Naive thymus-derived CD4-positive, alpha-beta T cell (primary cell): ENCODE results near the gene MLLT10. TPM values are rescaled to one million over a fixed set of nuclear protein-coding genes. Genes with fewer than 3 reads are reported as not detected.

Source experiments
- ATAC-seq: fragments of 150-1000 bp; cut with Tn5 transposase; 2 replicates; pipeline ENCODE4 v1.10.0; 2021; ENCODE audit warnings: mild to moderate bottlenecking, moderate library complexity
- CTCF ChIA-PET: fragments of 350-600 bp; sonication (Branson Sonifier 250); formaldehyde crosslinking; loops from one replicate; lab custom pipeline; 2021; ENCODE audit warnings: antibody characterized with exemption; lab: Charles Lee
- POLR2A ChIA-PET: fragments of 350-600 bp; sonication (Branson Sonifier 250); formaldehyde crosslinking; loops from one replicate; lab custom pipeline; 2021; ENCODE audit warnings: antibody characterized with exemption, inconsistent platforms; lab: Charles Lee
- DNase-seq, 9 donors: peaks; one replicate each; pipeline versions ENCODE4 v3.0.0 to v3.0.0-alpha.2; 2020 to 2022; ENCODE audit warnings: mixed read lengths in 1 of 9
- H3K27ac ChIP-seq: one replicate; pipeline ENCODE4 v1.7.0; 2013; ENCODE audit warnings: mild to moderate bottlenecking, low read depth, low read length, moderate library complexity
- H3K27me3 ChIP-seq, 2 donors: one replicate each; pipeline ENCODE4 v1.7.0; 2013; ENCODE audit warnings: low read length in 2 of 2, mild to moderate bottlenecking in 2 of 2, moderate library complexity in 2 of 2; ENCODE audit not compliant: control insufficient read depth in 2 of 2, insufficient read depth in 2 of 2
- H3K36me3 ChIP-seq, 3 experiments: 1 replicate in 2 of 3; 2 replicates in 1 of 3; pipeline ENCODE4 v1.7.0; 2013; ENCODE audit warnings: low read length in 3 of 3, mild to moderate bottlenecking in 3 of 3, moderate library complexity in 1 of 3; ENCODE audit not compliant: insufficient read depth in 3 of 3, control insufficient read depth in 2 of 3
- H3K4me1 ChIP-seq, 2 donors: one replicate each; pipeline ENCODE4 v1.7.0; 2013; ENCODE audit warnings: low read length in 2 of 2, mild to moderate bottlenecking in 2 of 2, moderate library complexity in 1 of 2; ENCODE audit not compliant: control insufficient read depth in 2 of 2, insufficient read depth in 2 of 2
- H3K4me3 ChIP-seq: 2 replicates; pipeline ENCODE4 v1.7.0; 2013; ENCODE audit warnings: mild to moderate bottlenecking, low read length
- H3K9me3 ChIP-seq, 3 experiments: 1 replicate in 2 of 3; 2 replicates in 1 of 3; pipeline ENCODE4 v1.7.0; 2013; ENCODE audit warnings: low read length in 3 of 3; ENCODE audit not compliant: control insufficient read depth in 2 of 3
- H3K27ac Mint-ChIP-seq, 9 donors: one replicate each; pipeline ENCODE4 v1.8.0; 2020 to 2022; ENCODE audit warnings: mixed read lengths in 9 of 9, mild to moderate bottlenecking in 8 of 9, moderate library complexity in 5 of 9, inconsistent platforms in 2 of 9
- H3K27me3 Mint-ChIP-seq, 5 donors: one replicate each; pipeline ENCODE4 v1.8.0; 2021 to 2022; ENCODE audit warnings: mixed read lengths in 5 of 5, mild to moderate bottlenecking in 1 of 5
- H3K36me3 Mint-ChIP-seq, 5 donors: one replicate each; pipeline ENCODE4 v1.8.0; 2020 to 2022; ENCODE audit warnings: mixed read lengths in 5 of 5, mild to moderate bottlenecking in 3 of 5, inconsistent platforms in 1 of 5
- H3K4me1 Mint-ChIP-seq, 7 donors: one replicate each; pipeline ENCODE4 v1.8.0; 2020 to 2022; ENCODE audit warnings: mixed read lengths in 7 of 7, mild to moderate bottlenecking in 3 of 7, inconsistent platforms in 1 of 7
- H3K4me3 Mint-ChIP-seq, 10 donors: one replicate each; pipeline ENCODE4 v1.8.0; 2020 to 2022; ENCODE audit warnings: mild to moderate bottlenecking in 10 of 10, mixed read lengths in 10 of 10, moderate library complexity in 6 of 10, inconsistent platforms in 2 of 10
- H3K9me3 Mint-ChIP-seq, 11 donors: one replicate each; pipeline ENCODE4 v1.8.0; 2020 to 2022; ENCODE audit warnings: mixed read lengths in 11 of 11, mild to moderate bottlenecking in 4 of 11, inconsistent platforms in 1 of 11, moderate library complexity in 1 of 11
- intact Hi-C, 2 donors: fragments of 100-400 bp; cut with micrococcal nuclease; formaldehyde crosslinking; loops; one replicate each; pipeline ENCODE4 v1.15.1; 2023
- polyA plus RNA-seq, 2 donors: library from polyadenylated mRNA; unstranded; fragments of 300-500 nt; fragmentation: Illumina TruSeq; gene quantifications; one replicate each; pipeline ENCODE4 v1.2.3, GENCODE V29; 2021
- total RNA-seq, 6 experiments: library from RNA in 5 of 6; stranded (reverse) in 5 of 6; gene quantifications; 1 replicate in 5 of 6; 2 replicates in 1 of 6; pipeline ENCODE4 v1.2.3 and lab custom pipeline; 2021 to 2026

MLLT10 gene
- total and polyA plus RNA-seq, 7 experiments from 2014 or later: 6.0 to 74.2 (median 61.2) TPM

DNA sequence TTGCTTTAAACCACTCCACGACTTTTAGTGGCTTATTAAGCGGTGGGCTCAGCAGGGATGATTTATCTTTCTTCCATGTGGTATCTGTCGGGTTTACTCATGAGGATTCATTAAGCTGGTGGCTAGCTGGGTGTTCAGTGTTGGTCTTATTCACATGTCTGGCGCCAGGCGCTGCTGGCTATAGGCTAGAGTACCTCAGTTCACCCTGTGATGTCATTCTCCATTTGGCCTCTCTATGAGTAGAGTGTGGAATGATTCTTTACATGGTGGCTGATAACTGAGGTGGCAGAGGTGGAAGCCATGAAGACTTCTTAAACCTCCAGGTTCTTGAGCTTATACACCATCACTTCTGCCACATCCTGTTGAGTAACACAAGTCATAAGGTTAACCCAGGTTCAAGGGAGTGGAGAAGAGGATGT is 115.4 kb downstream of the MLLT10 start:
- no peaks in the 10 kb centered on the region for H3K27me3 Mint-ChIP-seq
- peaks cover 0 to 5% (median 0%) of the 10 kb centered on the region in 11 donors for H3K9me3 Mint-ChIP-seq
- no peaks in the 10 kb centered on the region for H3K9me3 ChIP-seq
- peaks cover 6 to 43% (median 17%) of the 10 kb centered on the region in 5 donors for H3K36me3 Mint-ChIP-seq
- H3K36me3 ChIP-seq: peaks cover 0 to 12% (median 0%) of the 10 kb centered on the region in 3 experiments
- CTCF ChIA-PET: no interaction called here
- H3K27ac Mint-ChIP-seq: peak overlapping the region in 7 of 9 donors; percentile 40 to 84 (median 69)
- H3K4me3 ChIP-seq: no peak overlapping the region
- peak overlapping the region in 6 of 10 donors; percentile 8 to 69 (median 37) for H3K4me3 Mint-ChIP-seq
- POLR2A ChIA-PET: no interaction called here
- intact Hi-C loops: no loop called here
- no peak overlapping the region for H3K27ac ChIP-seq
- peak; percentile 38 for ATAC-seq
- peaks cover 17 to 35% (median 32%) of the 10 kb centered on the region in 7 donors for H3K4me1 Mint-ChIP-seq
- H3K4me1 ChIP-seq: peaks cover 6% of the 10 kb centered on the region in 2 donors
- no peaks in the 10 kb centered on the region for H3K27me3 ChIP-seq
- peak in 3 of 9 donors; percentile 9 to 16 (median 9) for DNase-seq

DNA sequence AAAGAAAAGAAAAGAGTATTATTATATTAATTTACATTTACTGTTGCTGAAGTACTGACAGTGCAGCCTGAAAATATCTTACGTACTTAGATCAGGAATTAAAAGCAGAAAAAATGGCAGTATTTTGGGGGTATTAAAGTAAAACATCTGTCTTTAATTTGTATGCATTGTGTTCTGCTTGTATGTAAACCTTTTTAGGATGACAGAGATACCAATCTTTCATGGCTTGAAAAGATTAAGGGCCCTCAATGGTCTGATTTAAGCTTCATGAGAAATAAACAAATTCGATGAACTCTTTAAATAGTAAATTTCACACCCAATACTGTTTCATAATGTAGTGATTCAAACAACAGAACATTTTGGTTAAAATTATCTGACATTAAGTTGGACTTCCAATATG is 116.3 kb downstream of the MLLT10 start:
- Mint-ChIP-seq H3K4me1 (peaks cover 15 to 30% (median 26%) of the 10 kb centered on the region in 7 donors), H3K27me3 (no peaks in the 10 kb centered on the region), H3K36me3 (peaks cover 6 to 36% (median 17%) of the 10 kb centered on the region in 5 donors), H3K27ac (no peak overlapping the region), H3K9me3 (peaks cover 0 to 5% (median 0%) of the 10 kb centered on the region in 11 donors), H3K4me3 (no peak overlapping the region)
- Histone ChIP-seq H3K4me3 (no peak overlapping the region), H3K4me1 (peaks cover 6% of the 10 kb centered on the region in 2 donors), H3K27ac (no peak overlapping the region), H3K36me3 (peaks cover 0 to 12% (median 0%) of the 10 kb centered on the region in 3 experiments), H3K27me3 (no peaks in the 10 kb centered on the region), H3K9me3 (no peaks in the 10 kb centered on the region)
- ChIA-PET CTCF (no interaction called here), POLR2A (no interaction called here)
- ATAC-seq: no peak
- intact Hi-C loops: no loop called here
- DNase-seq: no peak

GRCh38 chr10:21655236-21655635 is 121.2 kb downstream of the MLLT10 start:
- Mint-ChIP-seq H3K36me3 (peaks cover 0 to 18% (median 4%) of the 10 kb centered on the region in 5 donors), H3K4me1 (peaks cover 0 to 24% (median 11%) of the 10 kb centered on the region in 7 donors), H3K27me3 (no peaks in the 10 kb centered on the region), H3K27ac (no peak overlapping the region), H3K9me3 (no peaks in the 10 kb centered on the region), H3K4me3 (no peak overlapping the region)
- Histone ChIP-seq H3K4me1 (no peaks in the 10 kb centered on the region), H3K27me3 (no peaks in the 10 kb centered on the region), H3K4me3 (no peak overlapping the region), H3K27ac (no peak overlapping the region), H3K9me3 (no peaks in the 10 kb centered on the region), H3K36me3 (peaks cover 0 to 12% (median 0%) of the 10 kb centered on the region in 3 experiments)
- ATAC-seq (no peak), DNase-seq (no peak)
- POLR2A ChIA-PET: no interaction called here
- CTCF ChIA-PET: no interaction called here
- intact Hi-C loops: no loop called here

DNA sequence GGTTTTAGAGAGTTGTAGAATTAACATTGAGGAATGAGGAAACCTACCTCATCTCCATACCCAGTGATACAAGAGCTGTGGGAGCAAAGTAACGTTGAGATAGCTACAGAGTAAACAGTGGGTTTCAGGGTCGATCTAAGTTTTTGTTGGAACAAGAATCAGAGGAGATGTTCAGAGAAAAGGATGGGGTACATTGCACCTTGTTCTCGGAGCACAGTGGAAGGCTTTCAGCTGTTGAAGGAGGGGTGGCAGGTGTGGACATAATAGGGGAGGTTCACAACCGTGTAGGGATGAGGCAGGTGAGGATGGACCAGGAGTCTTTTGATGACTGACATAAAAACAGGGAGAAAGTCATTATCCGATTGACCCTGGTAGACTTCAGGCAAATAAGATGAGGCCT is 121.7 kb downstream of the MLLT10 start:
- Mint-ChIP-seq H3K4me3 (no peak overlapping the region), H3K9me3 (no peaks in the 10 kb centered on the region), H3K27me3 (no peaks in the 10 kb centered on the region), H3K27ac (no peak overlapping the region), H3K36me3 (peaks cover 0 to 18% (median 4%) of the 10 kb centered on the region in 5 donors), H3K4me1 (peaks cover under 1 to 25% (median 11%) of the 10 kb centered on the region in 7 donors)
- Histone ChIP-seq H3K27ac (no peak overlapping the region), H3K36me3 (peaks cover 0 to 12% (median 0%) of the 10 kb centered on the region in 3 experiments), H3K9me3 (no peaks in the 10 kb centered on the region), H3K4me1 (no peaks in the 10 kb centered on the region), H3K27me3 (no peaks in the 10 kb centered on the region), H3K4me3 (no peak overlapping the region)
- POLR2A ChIA-PET: no interaction called here
- ATAC-seq (no peak), DNase-seq (no peak)
- intact Hi-C loops: no loop called here
- CTCF ChIA-PET: no interaction called here

DNA sequence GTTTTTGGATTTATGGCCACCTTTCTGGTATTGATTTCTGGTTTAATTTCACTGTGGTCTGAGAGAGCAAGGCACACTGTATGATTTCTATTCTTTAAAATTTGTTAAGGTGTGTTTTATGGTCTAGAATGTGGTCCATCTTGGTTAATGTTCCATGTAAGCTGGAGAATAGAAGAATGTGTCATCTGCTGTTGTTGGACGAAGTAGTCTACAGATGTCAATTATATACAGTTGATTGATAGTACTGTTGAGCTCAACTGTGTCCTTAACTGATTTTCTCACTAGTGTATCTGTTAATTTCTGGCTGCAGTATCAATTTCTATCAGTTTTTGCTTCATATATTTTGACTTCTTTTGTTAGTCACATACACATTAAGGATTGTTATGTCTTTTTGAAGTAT is 127.1 kb downstream of the MLLT10 start:
- H3K36me3 Mint-ChIP-seq: peaks cover 3 to 20% (median 12%) of the 10 kb centered on the region in 5 donors

DNA sequence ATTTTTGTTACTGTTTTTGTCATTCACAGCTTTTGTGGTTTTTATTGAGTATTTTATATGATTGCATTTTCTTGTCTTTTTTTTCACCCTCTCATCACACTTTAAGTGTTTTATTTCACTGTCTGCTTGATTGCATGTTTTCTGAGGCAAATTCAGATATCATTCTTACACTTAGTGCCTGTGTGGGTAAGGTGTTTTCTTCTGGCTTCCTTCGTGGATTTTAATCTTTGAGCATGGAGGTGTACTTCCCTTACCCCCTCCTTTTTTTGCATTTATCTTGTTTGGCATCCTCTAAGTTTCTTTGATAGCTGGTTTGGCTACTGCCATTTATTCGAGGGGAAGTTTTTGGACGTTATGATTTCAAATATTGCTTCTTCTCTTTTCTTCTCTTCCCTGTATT is 127.9 kb downstream of the MLLT10 start:
- ChIA-PET CTCF (interaction anchor here (0.6 kb wide), 1 partner anchor 335 kb away, joined by 3 read pairs; no protein-coding TSS in a partner anchor), POLR2A (no interaction called here)
- peak in 1 of 9 donors; percentile 9 for DNase-seq
- no peak overlapping the region for H3K27ac ChIP-seq
- H3K4me3 ChIP-seq: no peak overlapping the region
- peak overlapping the region in 7 of 10 donors; percentile 26 to 60 (median 58) for H3K4me3 Mint-ChIP-seq
- intact Hi-C loops: no loop called here
- H3K9me3 Mint-ChIP-seq: no peaks in the 10 kb centered on the region
- peaks cover 0 to 5% of the 10 kb centered on the region in 2 donors for H3K4me1 ChIP-seq
- H3K27me3 Mint-ChIP-seq: no peaks in the 10 kb centered on the region
- H3K36me3 Mint-ChIP-seq: peaks cover 3 to 25% (median 15%) of the 10 kb centered on the region in 5 donors
- peaks cover 0 to 3% (median 0%) of the 10 kb centered on the region in 3 experiments for H3K36me3 ChIP-seq
- H3K9me3 ChIP-seq: no peaks in the 10 kb centered on the region
- no peak for ATAC-seq
- H3K27me3 ChIP-seq: no peaks in the 10 kb centered on the region
- H3K27ac Mint-ChIP-seq: peak overlapping the region in 5 of 9 donors; percentile 18 to 52 (median 44)
- H3K4me1 Mint-ChIP-seq: peaks cover 20 to 64% (median 43%) of the 10 kb centered on the region in 7 donors

More for the DNA sequence above, 127.1 kb downstream of the MLLT10 start:
- no peak for DNase-seq
- H3K27me3 ChIP-seq: no peaks in the 10 kb centered on the region
- H3K4me1 Mint-ChIP-seq: peaks cover 20 to 60% (median 36%) of the 10 kb centered on the region in 7 donors
- peaks cover 0 to 3% (median 0%) of the 10 kb centered on the region in 3 experiments for H3K36me3 ChIP-seq
- no peaks in the 10 kb centered on the region for H3K9me3 ChIP-seq
- ChIA-PET CTCF (no interaction called here), POLR2A (no interaction called here)
- no peaks in the 10 kb centered on the region for H3K27me3 Mint-ChIP-seq
- H3K9me3 Mint-ChIP-seq: no peaks in the 10 kb centered on the region
- peak overlapping the region in 2 of 9 donors; percentile 43 to 46 for H3K27ac Mint-ChIP-seq
- H3K4me3 ChIP-seq: no peak overlapping the region
- H3K4me1 ChIP-seq: peaks cover 0 to 5% of the 10 kb centered on the region in 2 donors
- H3K27ac ChIP-seq: no peak overlapping the region
- intact Hi-C loops: no loop called here
- H3K4me3 Mint-ChIP-seq: peak overlapping the region in 6 of 10 donors; percentile 2 to 66 (median 32)
- no peak for ATAC-seq

GRCh38 chr10:21662635-21663034 is 128.6 kb downstream of the MLLT10 start:
- H3K4me3 ChIP-seq: no peak overlapping the region
- H3K27ac ChIP-seq: no peak overlapping the region
- Mint-ChIP-seq H3K9me3 (no peaks in the 10 kb centered on the region), H3K27ac (peak overlapping the region in 2 of 9 donors; percentile 44 to 46), H3K4me3 (peak overlapping the region in 3 of 10 donors; percentile 58), H3K36me3 (peaks cover 4 to 25% (median 15%) of the 10 kb centered on the region in 5 donors), H3K4me1 (peaks cover 25 to 67% (median 49%) of the 10 kb centered on the region in 7 donors), H3K27me3 (no peaks in the 10 kb centered on the region)
- no peaks in the 10 kb centered on the region for H3K9me3 ChIP-seq
- ChIA-PET POLR2A (no interaction called here), CTCF (no interaction called here)
- no peak for DNase-seq
- no peaks in the 10 kb centered on the region for H3K27me3 ChIP-seq
- intact Hi-C loops: no loop called here
- peaks cover 0 to 5% of the 10 kb centered on the region in 2 donors for H3K4me1 ChIP-seq
- ATAC-seq: no peak
- peaks cover 0 to 3% (median 0%) of the 10 kb centered on the region in 3 experiments for H3K36me3 ChIP-seq
